Testis (tissue), 3 donors: Measurements from ENCODE around the gene CARS1. TPM values are rescaled to one million over a fixed set of nuclear protein-coding genes. Genes with fewer than 3 reads are reported as not detected.

Experiments used
- DNase-seq: peaks from one replicate; pipeline ENCODE4 v3.0.0-alpha.2; 2019
- H3K27ac ChIP-seq, 2 donors: fragments of 200-600 bp; sonication (generic); one replicate each; pipeline ENCODE4 v1.5.1; 2019
- H3K27me3 ChIP-seq: fragments of 200-600 bp; sonication (generic); one replicate; pipeline ENCODE4 v1.5.1; 2019
- H3K36me3 ChIP-seq: fragments of 200-600 bp; sonication (generic); one replicate; pipeline ENCODE4 v1.5.1; 2017; ENCODE audit warnings: low read depth; ENCODE audit errors: missing control alignments
- H3K4me1 ChIP-seq: fragments of 200-600 bp; sonication (generic); one replicate; pipeline ENCODE4 v1.5.1; 2019
- H3K4me3 ChIP-seq, 2 donors: fragments of 200-600 bp; sonication (generic); one replicate each; pipeline ENCODE4 v1.5.1; 2017 to 2019
- H3K9me3 ChIP-seq: fragments of 200-600 bp; sonication (generic); one replicate; pipeline ENCODE4 v1.5.1; 2017
- POLR2A ChIP-seq: fragments of 450-650 bp; IDR thresholded peaks from one replicate; pipeline ENCODE4 v1.6.1; 2017; ENCODE audit warnings: antibody characterized with exemption, mild to moderate bottlenecking, moderate library complexity
- WGBS, 2 donors: methylation state at CpG; one replicate each; pipeline ENCODE4 v1.1.5; 2018; 5-methylcytosine and 5-hydroxymethylcytosine counted together
- intact Hi-C: fragments of 100-400 bp; cut with DNase I; formaldehyde crosslinking; loops from one replicate; pipeline ENCODE4 v1.15.1; 2023; ENCODE audit warnings: low total_unique reads
- polyA plus RNA-seq: library from polyadenylated mRNA; stranded (reverse); fragments of 350-450 nt; fragmentation: Illumina TruSeq; extraction: RNeasy Lipid Tissue Mini Kit (QIAGEN cat#74804); gene quantifications from one replicate; pipeline ENCODE4 v1.2.3, GENCODE V29; 2014; ENCODE audit warnings: low read depth, low replicate concordance; ENCODE audit not compliant: insufficient read depth
- total RNA-seq, 2 donors: library from RNA; depleted of rRNA; stranded (reverse); fragments of >200 nt; gene quantifications; one replicate each; pipeline ENCODE4 v1.2.3, GENCODE V29; 2016
- TF ChIP-seq, protein P1 (sequence below), 3 experiments: fragments of 450-650 bp in 2 of 3; fragments of 200-600 bp in 1 of 3; sonication (generic) in 1 of 3; IDR thresholded peaks; one replicate each; pipeline ENCODE4 v1.5.1; 2016 to 2019; ENCODE audit warnings: antibody characterized with exemption in 3 of 3, mild to moderate bottlenecking in 2 of 3, moderate library complexity in 1 of 3

Gene CARS1
- total and polyA plus RNA-seq, 3 donors from 2014 or later: 34.8 to 48.2 (median 43.8) TPM

DNA sequence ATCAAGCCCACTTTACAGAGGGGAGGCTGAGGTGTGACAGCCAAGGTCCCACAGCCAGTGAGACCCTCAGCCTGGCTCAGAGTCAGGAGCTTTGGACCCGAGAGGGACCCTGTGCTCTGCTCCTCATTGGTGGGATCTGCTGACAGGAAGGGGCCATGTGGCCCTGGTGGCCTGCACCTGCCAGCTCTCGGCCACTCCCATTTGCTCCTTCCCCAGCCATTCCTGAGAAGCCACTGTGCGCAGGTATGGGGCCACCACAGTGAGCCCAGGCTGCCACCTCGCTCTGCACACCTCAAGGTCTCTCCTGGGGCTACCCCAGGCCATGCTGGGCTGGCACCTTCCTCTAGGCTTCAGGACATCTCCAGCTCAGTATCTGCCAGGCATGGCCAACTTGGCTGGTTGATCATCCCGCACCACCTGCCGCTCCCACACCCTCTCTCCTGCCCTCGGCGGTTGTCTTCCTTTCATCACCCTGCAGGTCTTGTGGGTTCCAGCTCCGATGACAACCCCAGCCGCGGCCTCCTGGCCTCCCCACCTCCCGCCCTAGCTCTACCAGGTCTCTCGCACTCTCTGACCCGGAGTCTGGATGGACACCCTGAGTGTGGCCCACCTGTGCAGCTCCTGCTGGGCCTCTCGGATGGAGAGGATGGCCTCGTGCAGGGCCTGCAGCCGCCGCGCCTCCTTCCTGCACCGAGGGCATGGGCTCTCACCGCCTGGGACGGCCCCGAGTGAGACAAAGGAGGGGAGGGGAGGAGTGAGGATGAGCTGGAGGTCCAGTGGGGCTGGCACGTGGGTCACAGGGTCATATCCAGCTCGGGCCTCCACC is 32.2 kb upstream of the CARS1 start:
- WGBS, 2 donors: 90 to 94% methylated on average over 13 to 25 of the region's 25 CpGs
- DNase-seq: no peak
- no peak overlapping the region for H3K27ac ChIP-seq
- H3K27me3 ChIP-seq: no peaks in the 10 kb centered on the region
- no peak for TF ChIP-seq POLR2A
- TF ChIP-seq, protein P1, sequence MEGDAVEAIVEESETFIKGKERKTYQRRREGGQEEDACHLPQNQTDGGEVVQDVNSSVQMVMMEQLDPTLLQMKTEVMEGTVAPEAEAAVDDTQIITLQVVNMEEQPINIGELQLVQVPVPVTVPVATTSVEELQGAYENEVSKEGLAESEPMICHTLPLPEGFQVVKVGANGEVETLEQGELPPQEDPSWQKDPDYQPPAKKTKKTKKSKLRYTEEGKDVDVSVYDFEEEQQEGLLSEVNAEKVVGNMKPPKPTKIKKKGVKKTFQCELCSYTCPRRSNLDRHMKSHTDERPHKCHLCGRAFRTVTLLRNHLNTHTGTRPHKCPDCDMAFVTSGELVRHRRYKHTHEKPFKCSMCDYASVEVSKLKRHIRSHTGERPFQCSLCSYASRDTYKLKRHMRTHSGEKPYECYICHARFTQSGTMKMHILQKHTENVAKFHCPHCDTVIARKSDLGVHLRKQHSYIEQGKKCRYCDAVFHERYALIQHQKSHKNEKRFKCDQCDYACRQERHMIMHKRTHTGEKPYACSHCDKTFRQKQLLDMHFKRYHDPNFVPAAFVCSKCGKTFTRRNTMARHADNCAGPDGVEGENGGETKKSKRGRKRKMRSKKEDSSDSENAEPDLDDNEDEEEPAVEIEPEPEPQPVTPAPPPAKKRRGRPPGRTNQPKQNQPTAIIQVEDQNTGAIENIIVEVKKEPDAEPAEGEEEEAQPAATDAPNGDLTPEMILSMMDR (IDR thresholded peaks at IDR 0.05): no peak
- intact Hi-C loops: loop anchor here (5.0 to 10.0 kb wide), 2 partner anchors 52 to 65 kb away; no protein-coding TSS in a partner anchor
- no peaks in the 10 kb centered on the region for H3K4me1 ChIP-seq
- H3K36me3 ChIP-seq: no peaks in the 10 kb centered on the region
- H3K4me3 ChIP-seq: no peak overlapping the region
- no peaks in the 10 kb centered on the region for H3K9me3 ChIP-seq

DNA sequence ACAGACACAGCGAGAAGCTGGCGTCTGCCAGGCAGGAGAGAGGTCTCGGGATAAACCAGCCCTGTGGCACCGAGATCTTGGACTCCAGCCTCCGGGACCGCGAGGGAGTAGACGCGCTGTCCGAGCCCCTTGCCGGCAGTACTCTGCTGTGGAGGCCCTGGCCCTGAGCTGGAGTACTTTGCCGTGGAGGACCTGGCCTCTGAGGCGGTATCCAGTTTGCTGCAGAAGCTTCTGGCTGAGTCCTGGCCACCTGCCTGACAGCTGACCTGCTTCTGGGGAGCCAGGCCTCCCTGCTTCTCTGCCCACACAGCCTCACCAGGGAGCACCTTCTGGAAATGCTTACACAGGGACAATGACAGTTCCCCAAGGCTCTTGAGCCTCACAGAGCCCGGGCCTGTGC is 31.6 kb upstream of the CARS1 start:
- 73 to 89% methylated on average over 5 to 14 of the region's 14 CpGs for WGBS, 2 donors

DNA sequence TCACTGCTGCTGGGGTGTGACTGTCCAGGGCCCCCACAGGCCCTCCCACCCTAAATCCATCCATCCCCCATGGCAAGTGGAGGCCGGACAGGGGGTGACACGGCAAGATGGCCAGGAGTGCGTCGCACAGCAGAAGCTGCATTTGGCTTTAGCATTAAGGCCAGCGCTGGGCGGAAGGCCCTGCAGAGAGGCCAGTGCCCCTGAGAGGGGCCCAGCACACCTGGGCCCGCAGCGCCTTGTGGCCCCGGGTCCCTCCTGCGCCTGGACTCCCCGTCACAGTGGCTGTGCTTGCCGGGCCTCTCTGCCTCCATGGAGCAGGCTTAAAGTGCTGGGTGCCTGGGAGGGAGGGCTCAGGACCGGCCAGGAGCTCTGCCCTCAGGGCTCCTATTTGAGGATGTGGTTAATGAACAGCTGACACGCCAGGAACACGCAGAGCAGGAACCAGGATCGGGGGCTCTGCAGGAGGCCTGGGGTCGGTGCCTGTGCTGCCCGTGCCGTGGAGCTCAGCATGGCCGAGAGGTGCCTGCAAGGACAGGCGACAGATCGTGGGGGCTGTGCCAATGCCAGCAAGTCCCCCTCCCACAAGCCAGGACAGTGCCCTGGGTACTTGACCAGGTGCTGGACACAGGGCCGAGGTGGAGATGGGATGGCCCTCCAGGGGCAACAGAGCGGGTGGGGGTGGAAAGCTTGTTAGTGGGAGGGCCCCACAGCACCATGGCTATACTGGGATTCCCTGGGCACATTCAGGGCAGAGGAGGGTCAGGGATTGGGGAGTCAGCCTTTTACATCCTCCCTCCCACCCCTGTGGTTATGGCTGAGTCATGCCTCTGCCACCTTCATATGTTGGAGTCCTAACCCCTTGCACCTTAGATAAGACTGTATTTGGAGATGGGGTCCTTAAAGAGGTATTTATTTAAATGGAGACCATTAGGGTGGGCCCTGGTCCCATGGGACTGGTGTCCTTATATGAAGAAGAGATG is 30.9 kb upstream of the CARS1 start:
- no peaks in the 10 kb centered on the region for H3K4me1 ChIP-seq
- TF ChIP-seq POLR2A: no peak
- TF ChIP-seq, protein P1 (IDR thresholded peaks at IDR 0.05): no peak
- intact Hi-C loops: no loop called here
- no peak overlapping the region for H3K27ac ChIP-seq
- WGBS, 2 donors: 77 to 84% methylated on average over 15 to 24 of the region's 24 CpGs
- H3K27me3 ChIP-seq: no peaks in the 10 kb centered on the region
- H3K9me3 ChIP-seq: no peaks in the 10 kb centered on the region
- H3K4me3 ChIP-seq: no peak overlapping the region
- H3K36me3 ChIP-seq: no peaks in the 10 kb centered on the region
- DNase-seq: no peak

More for the DNA sequence above, 31.6 kb upstream of the CARS1 start:
- Histone ChIP-seq H3K9me3 (no peaks in the 10 kb centered on the region), H3K4me3 (no peak overlapping the region), H3K36me3 (no peaks in the 10 kb centered on the region), H3K4me1 (no peaks in the 10 kb centered on the region), H3K27ac (no peak overlapping the region), H3K27me3 (no peaks in the 10 kb centered on the region)
- DNase-seq: no peak
- intact Hi-C loops: no loop called here
- TF ChIP-seq POLR2A: no peak
- TF ChIP-seq, protein P1 (IDR thresholded peaks at IDR 0.05): no peak

DNA sequence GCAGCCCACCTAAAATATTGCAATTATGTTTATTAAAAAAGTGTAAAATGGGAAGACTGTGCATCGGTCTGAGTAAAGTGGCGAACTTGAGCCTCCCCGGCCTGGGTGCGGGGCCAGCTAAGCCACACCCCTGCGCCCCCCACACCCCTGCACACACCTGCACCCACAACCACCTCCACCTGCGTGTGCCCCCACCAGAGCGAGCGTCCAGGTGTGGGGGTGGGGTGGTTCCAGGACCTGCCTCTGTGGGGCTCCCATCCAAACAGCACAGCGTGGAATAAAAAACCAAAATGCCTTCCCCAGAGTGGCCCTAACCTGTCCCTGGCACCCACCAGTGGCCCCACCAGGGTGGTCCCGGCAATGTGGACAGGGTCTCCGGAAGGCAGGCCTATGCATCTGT is 30.1 kb upstream of the CARS1 start:
- intact Hi-C loops: no loop called here
- no peak for DNase-seq
- Histone ChIP-seq H3K9me3 (no peaks in the 10 kb centered on the region), H3K27ac (no peak overlapping the region), H3K36me3 (no peaks in the 10 kb centered on the region), H3K4me1 (no peaks in the 10 kb centered on the region), H3K27me3 (no peaks in the 10 kb centered on the region), H3K4me3 (no peak overlapping the region)
- TF ChIP-seq, protein P1 (IDR thresholded peaks at IDR 0.05): no peak
- no peak for TF ChIP-seq POLR2A
- 88 to 93% methylated on average over 8 to 11 of the region's 11 CpGs for WGBS, 2 donors
